Liver (tissue), 9 donors: ENCODE measurements around the gene KDM4C. TPM values are rescaled to one million over a fixed set of nuclear protein-coding genes. Genes with fewer than 3 reads are reported as not detected.

Experiments
- DNase-seq: peaks from one replicate; pipeline ENCODE4 v3.0.0-alpha.2; 2017; ENCODE audit warnings: low spot score
- H3K27ac ChIP-seq, 2 donors: one replicate each; pipeline ENCODE4 v1.7.0; 2013; ENCODE audit warnings: inconsistent platforms in 2 of 2, low read length in 2 of 2, control low read depth in 1 of 2, low read depth in 1 of 2, mild to moderate bottlenecking in 1 of 2
- H3K27me3 ChIP-seq, 4 donors: one replicate each; pipeline versions ENCODE4 v1.6.1 to v1.7.0; 2013; ENCODE audit warnings: low read length in 3 of 4, inconsistent platforms in 1 of 4, mild to moderate bottlenecking in 1 of 4, moderate library complexity in 1 of 4; ENCODE audit not compliant: control insufficient read depth in 4 of 4, insufficient read depth in 4 of 4
- H3K36me3 ChIP-seq, 4 donors: one replicate each; pipeline versions ENCODE4 v1.6.1 to v1.7.0; 2013; ENCODE audit warnings: low read length in 3 of 4, mild to moderate bottlenecking in 3 of 4, low read depth in 1 of 4, moderate library complexity in 1 of 4; ENCODE audit not compliant: control insufficient read depth in 4 of 4, insufficient read depth in 3 of 4
- H3K4me1 ChIP-seq, 4 donors: one replicate each; pipeline versions ENCODE4 v1.6.1 to v1.7.0; 2013; ENCODE audit warnings: low read length in 3 of 4, mild to moderate bottlenecking in 3 of 4, moderate library complexity in 1 of 4; ENCODE audit not compliant: control insufficient read depth in 4 of 4, insufficient read depth in 4 of 4
- H3K4me3 ChIP-seq, 3 donors: one replicate each; pipeline versions ENCODE4 v1.6.1 to v1.7.0; 2013; ENCODE audit warnings: low read length in 3 of 3, control low read depth in 1 of 3, low read depth in 1 of 3, mild to moderate bottlenecking in 1 of 3
- H3K9ac ChIP-seq, 2 donors: one replicate each; pipeline ENCODE4 v1.7.0; 2013; ENCODE audit warnings: low read length in 2 of 2, mild to moderate bottlenecking in 2 of 2, moderate library complexity in 2 of 2, control low read depth in 1 of 2, low read depth in 1 of 2
- H3K9me3 ChIP-seq, 4 donors: one replicate each; pipeline versions ENCODE4 v1.6.1 to v1.7.0; 2013; ENCODE audit warnings: low read length in 3 of 4; ENCODE audit not compliant: control insufficient read depth in 4 of 4
- EGR1 ChIP-seq, 2 donors: IDR thresholded peaks; 2 replicates each; pipeline ENCODE4 v1.6.1; 2016 to 2018; ENCODE audit warnings: antibody characterized with exemption in 2 of 2, low read depth in 2 of 2
- FOXA1 ChIP-seq: IDR thresholded peaks from 2 replicates; pipeline ENCODE4 v1.6.1; 2016; ENCODE audit warnings: antibody characterized with exemption
- FOXA2 ChIP-seq: IDR thresholded peaks from 2 replicates; pipeline ENCODE4 v1.6.1; 2016; ENCODE audit warnings: antibody characterized with exemption
- GABPA ChIP-seq, 2 donors: IDR thresholded peaks in 1 of 2; conservative IDR thresholded peaks in 1 of 2; 2 replicates each; pipeline ENCODE4 v1.6.1; 2016; ENCODE audit warnings: antibody characterized with exemption in 2 of 2, mild to moderate bottlenecking in 1 of 2, moderate library complexity in 1 of 2
- HNF4G ChIP-seq: IDR thresholded peaks from 2 replicates; pipeline ENCODE4 v1.6.1; 2016; ENCODE audit warnings: antibody characterized with exemption
- JUND ChIP-seq, 2 donors: IDR thresholded peaks; 2 replicates each; pipeline ENCODE4 v1.6.1; 2016; ENCODE audit warnings: antibody characterized with exemption in 2 of 2
- NR2F2 ChIP-seq: IDR thresholded peaks from 2 replicates; pipeline ENCODE4 v1.6.1; 2016; ENCODE audit warnings: antibody characterized with exemption
- RAD21 ChIP-seq, 2 donors: IDR thresholded peaks; 2 replicates each; pipeline ENCODE4 v1.6.1; 2016; ENCODE audit warnings: antibody characterized with exemption in 2 of 2, mild to moderate bottlenecking in 2 of 2
- RXRA ChIP-seq, 2 donors: IDR thresholded peaks; 2 replicates each; pipeline ENCODE4 v1.6.1; 2017 to 2018; ENCODE audit warnings: antibody characterized with exemption in 2 of 2, mild to moderate bottlenecking in 1 of 2
- TAF1 ChIP-seq: conservative IDR thresholded peaks from 2 replicates; pipeline ENCODE4 v1.6.1; 2016; ENCODE audit warnings: antibody characterized with exemption, mild to moderate bottlenecking
- YY1 ChIP-seq: IDR thresholded peaks from 2 replicates; pipeline ENCODE4 v1.6.1; 2016; ENCODE audit warnings: antibody characterized with exemption, mild to moderate bottlenecking
- WGBS: extraction: QIAGEN DNeasy Blood & Tissue Kit; methylation state at CpG from one replicate; pipeline ENCODE4 v1.1.7; 2013; 5-methylcytosine and 5-hydroxymethylcytosine counted together
- polyA plus RNA-seq, 2 donors: library from polyadenylated mRNA; stranded (reverse) in 1 of 2; unstranded in 1 of 2; fragments of 200-250 nt in 1 of 2; fragments of >200 nt in 1 of 2; fragmentation: Nextera tagmentation in 1 of 2; extraction: Ambion mirVana in 1 of 2; gene quantifications; one replicate each; pipeline versions ENCODE4 v1.2.1 to v1.2.3, GENCODE V29; 2013 to 2015
- total RNA-seq, 2 donors: library from RNA; depleted of rRNA; stranded (reverse); fragments of >200 nt; gene quantifications; one replicate each; pipeline ENCODE4 v1.2.3, GENCODE V29; 2014
- TF ChIP-seq, protein P1 (sequence below): IDR thresholded peaks from 2 replicates; pipeline ENCODE4 v1.6.1; 2016; ENCODE audit warnings: antibody characterized with exemption, mild to moderate bottlenecking
- TF ChIP-seq, protein P2 (sequence below): IDR thresholded peaks from 2 replicates; pipeline ENCODE4 v1.6.1; 2016; ENCODE audit warnings: antibody characterized with exemption
- TF ChIP-seq, protein P3 (sequence below): IDR thresholded peaks from 2 replicates; pipeline ENCODE4 v1.6.1; 2016; ENCODE audit warnings: antibody characterized with exemption
- TF ChIP-seq, protein P4 (sequence below): fragments of 150-350 bp; IDR thresholded peaks from 2 replicates; pipeline ENCODE4 v1.5.1; 2017; ENCODE audit warnings: improper control_type of control experiment, low read depth, low read length; ENCODE audit not compliant: missing input control
- TF ChIP-seq, protein P5 (sequence below): IDR thresholded peaks from 2 replicates; pipeline ENCODE4 v1.6.1; 2016; ENCODE audit warnings: antibody characterized with exemption
- donor health status: healthy.
- donor health status: healthy.
- donor health status: healthy.
- donor health status: healthy.
- donor health status: healthy.

KDM4C gene
- total and polyA plus RNA-seq, 4 donors, result 4.3 to 40.2 (median 24.0) TPM

DNA sequence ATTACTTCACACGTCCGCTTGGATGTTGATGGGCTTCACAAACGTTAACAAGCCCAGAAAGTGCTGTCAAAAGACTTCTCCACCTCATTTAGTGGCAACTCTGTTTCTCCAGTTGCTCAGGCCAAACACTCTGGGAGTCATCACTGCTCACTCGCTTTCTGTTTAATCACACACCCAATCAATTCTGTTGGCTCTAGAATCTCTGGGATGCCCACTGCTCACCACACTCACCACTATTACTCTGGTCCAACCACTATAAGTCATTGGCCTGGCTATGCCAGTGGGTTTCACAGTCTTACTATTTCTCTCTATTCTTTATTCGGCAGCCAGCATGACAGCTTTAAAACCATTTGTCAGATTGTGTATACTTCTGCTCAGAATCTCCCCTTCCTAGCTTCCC is 163.5 kb downstream of the KDM4C start:
- 96% methylated on average over 5 of the region's 5 CpGs for WGBS
- H3K27ac ChIP-seq, result no peak overlapping the region
- DNase-seq, result no peak

DNA sequence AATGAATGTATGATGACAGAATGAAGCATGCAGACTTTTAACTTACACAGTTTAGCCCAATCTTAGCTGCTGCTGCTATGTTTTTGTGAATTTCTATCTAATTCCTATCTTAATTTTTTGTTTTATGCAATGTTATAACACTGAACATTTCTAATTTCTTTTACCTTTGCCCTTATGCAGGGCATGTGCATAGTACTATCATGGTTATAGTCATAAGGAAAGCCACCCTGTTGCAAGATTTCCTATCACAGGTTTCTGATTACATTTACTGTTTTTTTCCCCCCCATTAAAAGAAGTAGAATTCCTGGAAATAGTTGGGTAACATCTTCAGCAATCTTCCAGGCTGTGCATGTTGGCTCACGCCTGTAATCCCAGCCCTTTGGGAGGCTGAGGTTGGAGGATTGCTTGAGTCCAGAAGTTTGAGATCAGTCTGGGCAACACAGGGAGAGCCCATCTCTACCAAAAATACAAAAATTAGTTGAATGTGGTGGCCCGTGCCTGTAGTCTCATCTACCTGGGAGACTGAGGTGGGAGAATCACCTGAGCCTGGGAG is 164.4 kb downstream of the KDM4C start:
- Histone ChIP-seq H3K9ac (no peak overlapping the region), H3K27ac (no peak overlapping the region), H3K27me3 (no peaks in the 10 kb centered on the region), H3K4me1 (no peaks in the 10 kb centered on the region), H3K9me3 (no peaks in the 10 kb centered on the region), H3K36me3 (peaks cover 0 to 2% (median 0%) of the 10 kb centered on the region in 4 donors), H3K4me3 (no peak overlapping the region)
- WGBS, result 94% methylated on average over 2 of the region's 2 CpGs
- TF ChIP-seq FOXA1 (no peak), TAF1 (no peak), JUND (IDR thresholded peaks at IDR 0.05) (no peak)
- DNase-seq, result no peak

More for the DNA sequence above, 163.5 kb downstream of the KDM4C start:
- no peak overlapping the region for H3K9ac ChIP-seq
- no peaks in the 10 kb centered on the region for H3K9me3 ChIP-seq
- H3K4me3 ChIP-seq, result no peak overlapping the region
- no peak for TF ChIP-seq EGR1 (IDR thresholded peaks at IDR 0.05; ENCODE audit: low read depth in 2 of 2)
- TF ChIP-seq, protein P1, sequence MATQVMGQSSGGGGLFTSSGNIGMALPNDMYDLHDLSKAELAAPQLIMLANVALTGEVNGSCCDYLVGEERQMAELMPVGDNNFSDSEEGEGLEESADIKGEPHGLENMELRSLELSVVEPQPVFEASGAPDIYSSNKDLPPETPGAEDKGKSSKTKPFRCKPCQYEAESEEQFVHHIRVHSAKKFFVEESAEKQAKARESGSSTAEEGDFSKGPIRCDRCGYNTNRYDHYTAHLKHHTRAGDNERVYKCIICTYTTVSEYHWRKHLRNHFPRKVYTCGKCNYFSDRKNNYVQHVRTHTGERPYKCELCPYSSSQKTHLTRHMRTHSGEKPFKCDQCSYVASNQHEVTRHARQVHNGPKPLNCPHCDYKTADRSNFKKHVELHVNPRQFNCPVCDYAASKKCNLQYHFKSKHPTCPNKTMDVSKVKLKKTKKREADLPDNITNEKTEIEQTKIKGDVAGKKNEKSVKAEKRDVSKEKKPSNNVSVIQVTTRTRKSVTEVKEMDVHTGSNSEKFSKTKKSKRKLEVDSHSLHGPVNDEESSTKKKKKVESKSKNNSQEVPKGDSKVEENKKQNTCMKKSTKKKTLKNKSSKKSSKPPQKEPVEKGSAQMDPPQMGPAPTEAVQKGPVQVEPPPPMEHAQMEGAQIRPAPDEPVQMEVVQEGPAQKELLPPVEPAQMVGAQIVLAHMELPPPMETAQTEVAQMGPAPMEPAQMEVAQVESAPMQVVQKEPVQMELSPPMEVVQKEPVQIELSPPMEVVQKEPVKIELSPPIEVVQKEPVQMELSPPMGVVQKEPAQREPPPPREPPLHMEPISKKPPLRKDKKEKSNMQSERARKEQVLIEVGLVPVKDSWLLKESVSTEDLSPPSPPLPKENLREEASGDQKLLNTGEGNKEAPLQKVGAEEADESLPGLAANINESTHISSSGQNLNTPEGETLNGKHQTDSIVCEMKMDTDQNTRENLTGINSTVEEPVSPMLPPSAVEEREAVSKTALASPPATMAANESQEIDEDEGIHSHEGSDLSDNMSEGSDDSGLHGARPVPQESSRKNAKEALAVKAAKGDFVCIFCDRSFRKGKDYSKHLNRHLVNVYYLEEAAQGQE, result no peak
- peaks cover 0 to 2% (median 0%) of the 10 kb centered on the region in 4 donors for H3K36me3 ChIP-seq
- no peaks in the 10 kb centered on the region for H3K27me3 ChIP-seq
- no peaks in the 10 kb centered on the region for H3K4me1 ChIP-seq

DNA sequence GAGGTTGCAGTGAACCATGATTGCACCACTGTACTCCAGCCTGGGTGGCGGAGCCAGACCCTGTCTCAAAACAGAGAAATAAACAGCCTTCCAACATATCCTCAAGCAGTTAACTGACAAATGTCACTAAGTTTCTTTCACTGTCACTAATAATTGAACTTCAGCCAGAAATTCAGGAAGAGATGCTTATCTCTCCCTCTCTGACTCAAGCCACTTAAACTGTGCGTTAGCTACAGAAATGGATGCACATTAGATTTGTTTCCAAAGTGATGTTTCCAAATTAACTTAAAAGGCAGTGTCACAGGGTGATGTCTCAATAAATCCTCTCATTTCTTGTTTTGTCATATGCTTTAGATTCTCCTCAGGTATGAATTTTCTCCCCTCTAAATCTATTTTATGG is 164.9 kb downstream of the KDM4C start:
- H3K4me1 ChIP-seq, result no peaks in the 10 kb centered on the region
- no peak overlapping the region for H3K4me3 ChIP-seq
- no peaks in the 10 kb centered on the region for H3K9me3 ChIP-seq
- no peak overlapping the region for H3K9ac ChIP-seq
- no peak overlapping the region for H3K27ac ChIP-seq
- H3K36me3 ChIP-seq, result peaks cover 0 to 2% (median 0%) of the 10 kb centered on the region in 4 donors
- TF ChIP-seq FOXA2 (no peak), EGR1 (IDR thresholded peaks at IDR 0.05; ENCODE audit: low read depth in 2 of 2) (no peak), HNF4G (no peak), GABPA (IDR thresholded peaks at IDR 0.05 in 1 of 2, conservative IDR thresholded peaks at IDR 0.05 in 1 of 2) (no peak), YY1 (no peak), NR2F2 (no peak), RXRA (IDR thresholded peaks at IDR 0.05) (no peak), TAF1 (no peak), RAD21 (IDR thresholded peaks at IDR 0.05) (no peak), JUND (IDR thresholded peaks at IDR 0.05) (no peak)
- TF ChIP-seq, protein P1, result no peak
- TF ChIP-seq, protein P2, sequence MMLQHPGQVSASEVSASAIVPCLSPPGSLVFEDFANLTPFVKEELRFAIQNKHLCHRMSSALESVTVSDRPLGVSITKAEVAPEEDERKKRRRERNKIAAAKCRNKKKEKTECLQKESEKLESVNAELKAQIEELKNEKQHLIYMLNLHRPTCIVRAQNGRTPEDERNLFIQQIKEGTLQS, result no peak
- TF ChIP-seq, protein P3, sequence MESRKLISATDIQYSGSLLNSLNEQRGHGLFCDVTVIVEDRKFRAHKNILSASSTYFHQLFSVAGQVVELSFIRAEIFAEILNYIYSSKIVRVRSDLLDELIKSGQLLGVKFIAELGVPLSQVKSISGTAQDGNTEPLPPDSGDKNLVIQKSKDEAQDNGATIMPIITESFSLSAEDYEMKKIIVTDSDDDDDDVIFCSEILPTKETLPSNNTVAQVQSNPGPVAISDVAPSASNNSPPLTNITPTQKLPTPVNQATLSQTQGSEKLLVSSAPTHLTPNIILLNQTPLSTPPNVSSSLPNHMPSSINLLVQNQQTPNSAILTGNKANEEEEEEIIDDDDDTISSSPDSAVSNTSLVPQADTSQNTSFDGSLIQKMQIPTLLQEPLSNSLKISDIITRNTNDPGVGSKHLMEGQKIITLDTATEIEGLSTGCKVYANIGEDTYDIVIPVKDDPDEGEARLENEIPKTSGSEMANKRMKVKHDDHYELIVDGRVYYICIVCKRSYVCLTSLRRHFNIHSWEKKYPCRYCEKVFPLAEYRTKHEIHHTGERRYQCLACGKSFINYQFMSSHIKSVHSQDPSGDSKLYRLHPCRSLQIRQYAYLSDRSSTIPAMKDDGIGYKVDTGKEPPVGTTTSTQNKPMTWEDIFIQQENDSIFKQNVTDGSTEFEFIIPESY, result no peak
- TF ChIP-seq, protein P4, sequence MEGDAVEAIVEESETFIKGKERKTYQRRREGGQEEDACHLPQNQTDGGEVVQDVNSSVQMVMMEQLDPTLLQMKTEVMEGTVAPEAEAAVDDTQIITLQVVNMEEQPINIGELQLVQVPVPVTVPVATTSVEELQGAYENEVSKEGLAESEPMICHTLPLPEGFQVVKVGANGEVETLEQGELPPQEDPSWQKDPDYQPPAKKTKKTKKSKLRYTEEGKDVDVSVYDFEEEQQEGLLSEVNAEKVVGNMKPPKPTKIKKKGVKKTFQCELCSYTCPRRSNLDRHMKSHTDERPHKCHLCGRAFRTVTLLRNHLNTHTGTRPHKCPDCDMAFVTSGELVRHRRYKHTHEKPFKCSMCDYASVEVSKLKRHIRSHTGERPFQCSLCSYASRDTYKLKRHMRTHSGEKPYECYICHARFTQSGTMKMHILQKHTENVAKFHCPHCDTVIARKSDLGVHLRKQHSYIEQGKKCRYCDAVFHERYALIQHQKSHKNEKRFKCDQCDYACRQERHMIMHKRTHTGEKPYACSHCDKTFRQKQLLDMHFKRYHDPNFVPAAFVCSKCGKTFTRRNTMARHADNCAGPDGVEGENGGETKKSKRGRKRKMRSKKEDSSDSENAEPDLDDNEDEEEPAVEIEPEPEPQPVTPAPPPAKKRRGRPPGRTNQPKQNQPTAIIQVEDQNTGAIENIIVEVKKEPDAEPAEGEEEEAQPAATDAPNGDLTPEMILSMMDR, result no peak
- TF ChIP-seq, protein P5, sequence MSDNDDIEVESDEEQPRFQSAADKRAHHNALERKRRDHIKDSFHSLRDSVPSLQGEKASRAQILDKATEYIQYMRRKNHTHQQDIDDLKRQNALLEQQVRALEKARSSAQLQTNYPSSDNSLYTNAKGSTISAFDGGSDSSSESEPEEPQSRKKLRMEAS, result no peak
- H3K27me3 ChIP-seq, result no peaks in the 10 kb centered on the region
- WGBS, result 94% methylated on average over 2 of the region's 2 CpGs
- DNase-seq, result no peak
